OCI-LY7 (cell line): ENCODE measurements around the gene MBOAT2. TPM values are rescaled to one million over a fixed set of nuclear protein-coding genes. Genes with fewer than 3 reads are reported as not detected.
"Not testable (repeated sequence)": the region's sequence is repeated elsewhere in the genome, so short reads cannot be mapped to it uniquely, and the experiment has no call there.

ENCODE experiments used
- Bru-seq: library from RNA; stranded (reverse); fragments of 400-500 nt; gene quantifications from one replicate; lab custom pipeline; 2021; lab: Mats Ljungman, UMichigan
- BruChase-seq, 2 experiments: library from RNA; stranded (reverse); fragments of 400-500 nt; gene quantifications; one replicate each; lab custom pipeline; 2021; lab: Mats Ljungman, UMichigan
- BruUV-seq: library from RNA; stranded (reverse); fragments of 400-500 nt; replicated peaks from 2 replicates; lab custom pipeline; 2021; lab: Mats Ljungman, UMichigan
- CTCF ChIA-PET: fragments of 300-600 bp; sonication (Branson Sonifier 250); formaldehyde crosslinking; loops from one replicate; lab custom pipeline; 2022; ENCODE audit warnings: antibody characterized with exemption; ENCODE audit not compliant: unreplicated experiment; lab: Charles Lee
- POLR2A ChIA-PET: fragments of 300-600 bp; sonication (Branson Sonifier 250); formaldehyde crosslinking; loops from one replicate; lab custom pipeline; 2022; ENCODE audit warnings: antibody characterized with exemption; lab: Charles Lee
- DNase-seq: peaks from one replicate; pipeline ENCODE4 v3.0.0-alpha.2; 2015; ENCODE audit warnings: low spot score
- H2AFZ ChIP-seq: fragments of 200-600 bp; sonication (generic), shearing (Covaris generic); 2 replicates; pipeline ENCODE4 v1.6.1; 2014; ENCODE audit warnings: mild to moderate bottlenecking, antibody characterized with exemption, low read length, moderate library complexity
- H3K27ac ChIP-seq: fragments of 200-600 bp; sonication (generic); 2 replicates; pipeline ENCODE4 v1.5.1; 2014; ENCODE audit warnings: mixed run types, low read depth, mild to moderate bottlenecking, moderate library complexity, low read length, inconsistent platforms; ENCODE audit not compliant: poor library complexity, severe bottlenecking
- H3K36me3 ChIP-seq: fragments of 200-600 bp; sonication (generic); 2 replicates; pipeline ENCODE4 v1.6.1; 2014; ENCODE audit warnings: mild to moderate bottlenecking, antibody characterized with exemption, low read length, moderate library complexity, mixed read lengths; ENCODE audit not compliant: insufficient read depth
- H3K4me1 ChIP-seq: fragments of 200-600 bp; sonication (generic); 2 replicates; pipeline ENCODE4 v1.5.1; 2014; ENCODE audit warnings: mild to moderate bottlenecking, low read length; ENCODE audit not compliant: insufficient read depth, poor library complexity, severe bottlenecking
- H3K4me2 ChIP-seq: fragments of 200-600 bp; sonication (generic); 2 replicates; pipeline ENCODE4 v1.6.1; 2014; ENCODE audit warnings: mild to moderate bottlenecking, low read length
- H3K4me3 ChIP-seq: fragments of 200-600 bp; sonication (generic); 2 replicates; pipeline ENCODE4 v1.5.1; 2014; ENCODE audit warnings: mild to moderate bottlenecking, low read depth, low read length; ENCODE audit not compliant: poor library complexity, severe bottlenecking
- H3K79me2 ChIP-seq: fragments of 200-600 bp; sonication (generic); 2 replicates; pipeline ENCODE4 v1.6.1; 2016; ENCODE audit warnings: low read depth, mild to moderate bottlenecking, low read length, moderate library complexity, mixed read lengths; ENCODE audit not compliant: insufficient read depth
- H3K9me2 ChIP-seq: fragments of 200-600 bp; sonication (generic); 2 replicates; pipeline ENCODE4 v1.6.1; 2016; ENCODE audit warnings: mild to moderate bottlenecking, low read length, mixed read lengths; ENCODE audit not compliant: insufficient read depth
- H3K9me3 ChIP-seq: fragments of 200-600 bp; sonication (generic); 2 replicates; pipeline ENCODE4 v1.6.1; 2014; ENCODE audit warnings: mild to moderate bottlenecking, mixed run types, low read length, mixed read lengths
- H4K20me1 ChIP-seq: fragments of 200-600 bp; sonication (generic); 2 replicates; pipeline ENCODE4 v1.6.1; 2014; ENCODE audit warnings: mild to moderate bottlenecking, antibody characterized with exemption, low read length, moderate library complexity, mixed read lengths; ENCODE audit not compliant: insufficient read depth
- CTCF ChIP-seq: fragments of 200-600 bp; sonication (generic); conservative IDR thresholded peaks from 2 replicates; pipeline ENCODE4 v1.5.1; 2014; ENCODE audit warnings: mild to moderate bottlenecking, antibody characterized with exemption, low read length, moderate library complexity, mixed read lengths
- EZH2phosphoT487 ChIP-seq: fragments of 200-600 bp; sonication (generic); IDR thresholded peaks from 2 replicates; pipeline ENCODE4 v1.6.1; 2018; ENCODE audit warnings: low read depth, borderline replicate concordance, mild to moderate bottlenecking, mixed run types, antibody characterized with exemption, low read length, moderate library complexity, mixed read lengths
- intact Hi-C: fragments of 100-400 bp; cut with micrococcal nuclease; formaldehyde crosslinking; loops from one replicate; pipeline ENCODE4 v1.10.0; 2022; ENCODE audit not compliant: unreplicated experiment
- long read RNA-seq: library from polyadenylated mRNA; stranded (forward); transcript quantifications from one replicate; pipeline ENCODE4 v2.0.0, GENCODE V29; 2022
- total RNA-seq, 2 experiments: library from RNA; depleted of rRNA in 1 of 2; stranded (reverse); fragments of >200 nt in 1 of 2; shearing (Covaris generic) in 1 of 2; gene quantifications; 2 replicates each; pipeline ENCODE4 v1.2.3, GENCODE V29; 2014 to 2022

MBOAT2 gene, protein sequence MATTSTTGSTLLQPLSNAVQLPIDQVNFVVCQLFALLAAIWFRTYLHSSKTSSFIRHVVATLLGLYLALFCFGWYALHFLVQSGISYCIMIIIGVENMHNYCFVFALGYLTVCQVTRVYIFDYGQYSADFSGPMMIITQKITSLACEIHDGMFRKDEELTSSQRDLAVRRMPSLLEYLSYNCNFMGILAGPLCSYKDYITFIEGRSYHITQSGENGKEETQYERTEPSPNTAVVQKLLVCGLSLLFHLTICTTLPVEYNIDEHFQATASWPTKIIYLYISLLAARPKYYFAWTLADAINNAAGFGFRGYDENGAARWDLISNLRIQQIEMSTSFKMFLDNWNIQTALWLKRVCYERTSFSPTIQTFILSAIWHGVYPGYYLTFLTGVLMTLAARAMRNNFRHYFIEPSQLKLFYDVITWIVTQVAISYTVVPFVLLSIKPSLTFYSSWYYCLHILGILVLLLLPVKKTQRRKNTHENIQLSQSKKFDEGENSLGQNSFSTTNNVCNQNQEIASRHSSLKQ
- total RNA-seq (2014; rRNA removed; shearing (Covaris generic)) (0.15 and 0.28 TPM in 2 replicates), total RNA-seq (2022) (0.70 and 0.93 TPM in 2 replicates), Bru-seq, nascent RNA (percentile 22 among the genes with signal in this experiment), BruChase-seq, experiment 1, labeled RNA remaining after a 6-hour chase (percentile 18 among the genes with signal in this experiment), BruChase-seq, experiment 2, labeled RNA remaining after a 2-hour chase (percentile 20 among the genes with signal in this experiment)
- long read RNA-seq: 0 reads

DNA sequence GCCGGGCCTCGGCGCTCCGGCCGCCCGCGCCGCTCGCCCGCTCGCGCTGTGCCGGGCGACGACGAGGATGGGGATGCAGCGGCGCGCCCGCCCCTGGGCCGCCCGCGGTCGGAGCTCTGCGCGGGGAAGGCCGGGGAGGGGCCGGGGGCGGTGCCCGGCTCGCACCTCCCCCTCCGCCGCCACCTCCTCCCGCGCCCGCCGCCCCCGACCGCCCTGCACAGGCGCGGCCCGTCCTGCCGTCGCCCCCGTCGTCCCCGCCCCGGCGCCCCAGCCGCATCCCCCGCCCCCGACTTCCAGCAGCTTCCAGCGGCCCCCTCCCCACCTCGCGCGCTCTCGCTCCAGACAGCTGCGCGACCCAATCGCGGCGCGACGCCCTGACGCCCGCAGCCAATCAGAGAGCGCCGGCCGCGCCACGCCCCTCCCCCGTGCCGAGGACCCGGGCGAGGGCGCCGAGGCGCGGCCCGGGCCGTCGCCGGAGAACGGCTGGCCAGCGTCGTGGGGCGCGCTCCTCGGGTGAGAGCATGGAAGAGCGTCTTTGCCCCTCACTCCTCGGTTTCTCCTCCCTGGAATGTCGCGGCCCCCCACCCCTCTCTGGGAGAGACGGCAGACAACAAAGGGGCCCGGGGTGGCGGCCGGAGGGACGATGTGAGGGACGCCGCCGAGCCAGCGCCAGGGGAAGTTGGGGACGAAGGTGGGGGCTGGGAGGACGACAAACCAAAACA lies at the start of gene MBOAT2:
MBOAT2 (minus strand) TSS at position 69 of the 722 bp plus-strand sequence. CDS start 70 bp downstream, outside the sequence.
- Histone ChIP-seq H3K4me2 (peak within 1 kb of the TSS; percentile 69), H4K20me1 (no peaks in the 10 kb centered on the region), H3K36me3 (no peaks in the 10 kb centered on the region), H3K9me2 (no peaks in the 10 kb centered on the region), H3K4me1 (peaks cover 12% of the 10 kb centered on the region), H3K27ac (no peak within 1 kb of the TSS), H3K9me3 (no peaks in the 10 kb centered on the region), H2AFZ (peak within 1 kb of the TSS; percentile 90), H3K4me3 (peak within 1 kb of the TSS; percentile 63), H3K79me2 (no peaks in the 10 kb centered on the region)
- POLR2A ChIA-PET: interaction anchor here (0.5 kb wide), 1 partner anchor 10 kb away, joined by 3 read pairs; no protein-coding TSS in a partner anchor
- no TSS peak for BruUV-seq
- intact Hi-C loops: no loop called here
- TF ChIP-seq CTCF (no peak), EZH2phosphoT487 (no peak)
- DNase-seq: peak; percentile 75
- CTCF ChIA-PET: no interaction called here

GRCh38 chr2:9052821-9053533 lies 49.5 kb upstream of the MBOAT2 start:
- intact Hi-C loops: no loop called here
- no peak overlapping the region for H2AFZ ChIP-seq
- no peak for TF ChIP-seq EZH2phosphoT487
- TF ChIP-seq CTCF: no peak

GRCh38 chr2:9051451-9051850 lies 48.0 kb upstream of the MBOAT2 start:
- H3K27ac ChIP-seq, H3K4me1 ChIP-seq, intact Hi-C loops, CTCF ChIA-PET, H3K36me3 ChIP-seq, H3K9me3 ChIP-seq, H3K79me2 ChIP-seq, H2AFZ ChIP-seq, H3K4me2 ChIP-seq, BruUV-seq, H4K20me1 ChIP-seq, POLR2A ChIA-PET, H3K4me3 ChIP-seq, H3K9me2 ChIP-seq, DNase-seq: not testable (repeated sequence)

More at GRCh38 chr2:9052821-9053533, 49.5 kb upstream of the MBOAT2 start:
- BruUV-seq: no TSS peak
- H3K36me3 ChIP-seq: no peaks in the 10 kb centered on the region
- no peak for DNase-seq
- no peaks in the 10 kb centered on the region for H3K9me2 ChIP-seq
- ChIA-PET CTCF (no interaction called here), POLR2A (interaction anchor here (0.7 kb wide), 1 partner anchor 66 kb away, joined by 3 read pairs; no protein-coding TSS in a partner anchor)
- no peak overlapping the region for H3K4me2 ChIP-seq
- H3K27ac ChIP-seq: no peak overlapping the region
- no peaks in the 10 kb centered on the region for H3K79me2 ChIP-seq
- H3K4me1 ChIP-seq: no peaks in the 10 kb centered on the region
- H3K4me3 ChIP-seq: no peak overlapping the region
- H4K20me1 ChIP-seq: no peaks in the 10 kb centered on the region
- no peaks in the 10 kb centered on the region for H3K9me3 ChIP-seq
